CD14-positive monocyte (primary cell): ENCODE data around the gene THSD4. TPM values are rescaled to one million over a fixed set of nuclear protein-coding genes. Genes with fewer than 3 reads are reported as not detected.
A peak's percentile ranks its signal among the peaks of the same experiment; 100 is the strongest.

Source experiments
- DNase-seq, 3 donors: peaks; one replicate each; pipeline ENCODE4 v3.0.0-alpha.2; 2011 to 2022
- H2AFZ ChIP-seq: 2 replicates; pipeline ENCODE4 v1.6.0; 2012; ENCODE audit warnings: mild to moderate bottlenecking, low read depth, low read length, inconsistent platforms; ENCODE audit not compliant: insufficient read depth, poor library complexity, severe bottlenecking
- H3K27ac ChIP-seq, 2 donors: 1 replicate in 1 of 2; 2 replicates in 1 of 2; pipeline ENCODE4 v1.5.1; 2012 to 2013; ENCODE audit warnings: low read length in 2 of 2, control low read depth in 1 of 2, inconsistent platforms in 1 of 2, low read depth in 1 of 2, mild to moderate bottlenecking in 1 of 2
- H3K27me3 ChIP-seq, 2 donors: one replicate each; pipeline versions ENCODE4 v1.6.0 to v1.6.1; 2011 to 2013; ENCODE audit warnings: low read length in 2 of 2; ENCODE audit not compliant: control insufficient read depth in 2 of 2, insufficient read depth in 2 of 2
- H3K36me3 ChIP-seq, 2 donors: replicated peaks in 1 of 2; 1 replicate in 1 of 2; 2 replicates in 1 of 2; pipeline versions ENCODE4 v1.5.1 to v1.6.1; 2012 to 2013; ENCODE audit warnings: low read length in 2 of 2, control low read depth in 1 of 2, inconsistent platforms in 1 of 2, mild to moderate bottlenecking in 1 of 2; ENCODE audit not compliant: insufficient read depth in 2 of 2, control insufficient read depth in 1 of 2
- H3K4me1 ChIP-seq, 2 donors: 1 replicate in 1 of 2; 2 replicates in 1 of 2; pipeline versions ENCODE4 v1.5.1 to v1.6.1; 2012 to 2013; ENCODE audit warnings: low read length in 2 of 2, control low read depth in 1 of 2, inconsistent platforms in 1 of 2, mild to moderate bottlenecking in 1 of 2, moderate library complexity in 1 of 2; ENCODE audit not compliant: insufficient read depth in 2 of 2, control insufficient read depth in 1 of 2
- H3K4me2 ChIP-seq: replicated peaks from 2 replicates; pipeline ENCODE3; 2012; ENCODE audit warnings: low read length, moderate library complexity, mild to moderate bottlenecking; ENCODE audit not compliant: poor library complexity, severe bottlenecking; ENCODE audit errors: extremely low read depth
- H3K4me3 ChIP-seq, 3 experiments: fragments of 200-600 bp in 1 of 3; sonication (generic) in 1 of 3; replicated peaks in 1 of 3; 1 replicate in 2 of 3; 2 replicates in 1 of 3; pipeline ENCODE4 v1.5.1; 2011 to 2013; ENCODE audit warnings: low read length in 3 of 3, mild to moderate bottlenecking in 3 of 3, control low read depth in 2 of 3, low read depth in 2 of 3, inconsistent platforms in 1 of 3, moderate library complexity in 1 of 3
- H3K79me2 ChIP-seq: 2 replicates; pipeline ENCODE4 v1.6.0; 2012; ENCODE audit warnings: mild to moderate bottlenecking, control low read depth, inconsistent platforms, low read length, moderate library complexity; ENCODE audit not compliant: insufficient read depth
- H3K9ac ChIP-seq: 2 replicates; pipeline ENCODE4 v1.6.0; 2017; ENCODE audit warnings: low read length, mild to moderate bottlenecking; ENCODE audit not compliant: insufficient read depth, poor library complexity, severe bottlenecking
- H3K9me3 ChIP-seq, 2 donors: replicated peaks in 1 of 2; 1 replicate in 1 of 2; 2 replicates in 1 of 2; pipeline versions ENCODE4 v1.5.1 to v1.6.1; 2012 to 2013; ENCODE audit warnings: low read length in 2 of 2, control low read depth in 1 of 2; ENCODE audit not compliant: control insufficient read depth in 1 of 2, insufficient read depth in 1 of 2
- H4K20me1 ChIP-seq: 2 replicates; pipeline ENCODE4 v1.6.0; 2012; ENCODE audit warnings: mild to moderate bottlenecking, low read length, control low read depth, moderate library complexity; ENCODE audit not compliant: insufficient read depth
- H3K27ac Mint-ChIP-seq, 7 donors: one replicate each; pipeline ENCODE4 v1.8.0; 2020; ENCODE audit warnings: mild to moderate bottlenecking in 7 of 7, mixed read lengths in 7 of 7, moderate library complexity in 6 of 7, inconsistent platforms in 2 of 7
- H3K27me3 Mint-ChIP-seq, 3 donors: one replicate each; pipeline ENCODE4 v1.8.0; 2021 to 2022; ENCODE audit warnings: low read depth in 3 of 3, mild to moderate bottlenecking in 3 of 3, mixed read lengths in 3 of 3, moderate library complexity in 3 of 3, inconsistent platforms in 1 of 3
- H3K36me3 Mint-ChIP-seq, 2 donors: one replicate each; pipeline ENCODE4 v1.8.0; 2020; ENCODE audit warnings: mixed read lengths in 2 of 2, inconsistent platforms in 1 of 2, mild to moderate bottlenecking in 1 of 2
- H3K4me1 Mint-ChIP-seq: one replicate; pipeline ENCODE4 v1.8.0; 2020; ENCODE audit warnings: mild to moderate bottlenecking, mixed read lengths
- H3K4me3 Mint-ChIP-seq, 2 donors: one replicate each; pipeline ENCODE4 v1.8.0; 2020; ENCODE audit warnings: mild to moderate bottlenecking in 2 of 2, mixed read lengths in 2 of 2, moderate library complexity in 1 of 2
- H3K9me3 Mint-ChIP-seq, 7 donors: one replicate each; pipeline ENCODE4 v1.8.0; 2020 to 2022; ENCODE audit warnings: mixed read lengths in 7 of 7, mild to moderate bottlenecking in 6 of 7, moderate library complexity in 6 of 7, inconsistent platforms in 2 of 7
- CTCF ChIP-seq: fragments of 200-600 bp; IDR thresholded peaks from one replicate; pipeline ENCODE4 v1.8.0; 2022; ENCODE audit warnings: antibody characterized with exemption, mild to moderate bottlenecking
- WGBS: methylation state at CpG from one replicate; pipeline ENCODE4 v1.1.5; 2013; ENCODE audit warnings: missing lambda C conversion rate; ENCODE audit not compliant: insufficient coverage; 5-methylcytosine and 5-hydroxymethylcytosine counted together
- intact Hi-C, 2 donors: fragments of 100-400 bp; cut with micrococcal nuclease; formaldehyde crosslinking; loops; one replicate each; pipeline versions ENCODE4 v1.15.0 to v1.15.1; 2023
- polyA plus RNA-seq, 3 donors: library from polyadenylated mRNA; depleted of rRNA in 1 of 3; unstranded in 2 of 3; stranded (reverse) in 1 of 3; fragments of 300-500 nt in 2 of 3; fragments of >200 nt in 1 of 3; fragmentation: Illumina TruSeq in 2 of 3; gene quantifications; 1 replicate in 2 of 3; 2 replicates in 1 of 3; pipeline ENCODE4 v1.2.3, GENCODE V29; 2012 to 2021

Gene THSD4
- polyA plus RNA-seq, 3 donors = not detected

GRCh38 chr15:71686221-71687050 is 571.2 kb downstream of the THSD4 start:
- intact Hi-C loops = no loop called here
- H3K9me3 Mint-ChIP-seq = peaks cover 0 to 9% (median 3%) of the 10 kb centered on the region in 7 donors
- H4K20me1 ChIP-seq = no peaks in the 10 kb centered on the region
- H3K9ac ChIP-seq = no peak overlapping the region
- TF ChIP-seq CTCF = no peak
- H3K4me2 ChIP-seq = no peak overlapping the region
- peaks cover 6 to 10% (median 9%) of the 10 kb centered on the region in 3 donors for H3K27me3 Mint-ChIP-seq
- DNase-seq = no peak
- peak overlapping the region in 1 of 2 donors; percentile 10 for H3K4me3 Mint-ChIP-seq
- H3K4me1 Mint-ChIP-seq = no peaks in the 10 kb centered on the region
- H3K27me3 ChIP-seq = no peaks in the 10 kb centered on the region
- no peaks in the 10 kb centered on the region for H3K36me3 ChIP-seq
- H3K36me3 Mint-ChIP-seq = no peaks in the 10 kb centered on the region
- H3K9me3 ChIP-seq = peaks cover 0 to 3% of the 10 kb centered on the region in 2 donors
- H3K4me3 ChIP-seq = no peak overlapping the region
- H3K27ac ChIP-seq = no peak overlapping the region
- H3K4me1 ChIP-seq = no peaks in the 10 kb centered on the region
- H3K27ac Mint-ChIP-seq = no peak overlapping the region
- 93% methylated on average over 3 of the region's 4 CpGs for WGBS
- no peak overlapping the region for H2AFZ ChIP-seq
- no peaks in the 10 kb centered on the region for H3K79me2 ChIP-seq

- Histone ChIP-seq H3K9ac (no peak overlapping the region), H4K20me1 (no peaks in the 10 kb centered on the region), H3K36me3 (no peaks in the 10 kb centered on the region), H2AFZ (no peak overlapping the region), H3K9me3 (peaks cover 0 to 3% of the 10 kb centered on the region in 2 donors), H3K4me2 (no peak overlapping the region), H3K79me2 (no peaks in the 10 kb centered on the region), H3K4me3 (no peak overlapping the region), H3K27ac (no peak overlapping the region), H3K4me1 (no peaks in the 10 kb centered on the region), H3K27me3 (no peaks in the 10 kb centered on the region)
- intact Hi-C loops = no loop called here
- Mint-ChIP-seq H3K36me3 (no peaks in the 10 kb centered on the region), H3K27ac (no peak overlapping the region), H3K9me3 (peaks cover 0 to 9% (median 3%) of the 10 kb centered on the region in 7 donors), H3K4me1 (no peaks in the 10 kb centered on the region), H3K4me3 (no peak overlapping the region), H3K27me3 (peaks cover 4 to 8% (median 5%) of the 10 kb centered on the region in 3 donors)
- no peak for TF ChIP-seq CTCF
- no CpG with 5 or more reads among the region's 2 CpGs for WGBS
- no peak for DNase-seq
These were observed 572.7 kb downstream of the THSD4 start for GRCh38 chr15:71687902-71688508.
